Sigmoid colon (tissue), 3 donors: ENCODE results near the gene S100A1.

Experiments used
- POLR2A ChIP-seq, 2 donors: fragments of 450-650 bp; IDR thresholded peaks; one replicate each; pipeline ENCODE4 v1.6.1; 2016; ENCODE audit warnings: antibody characterized with exemption in 2 of 2, mild to moderate bottlenecking in 2 of 2, moderate library complexity in 2 of 2
- TF ChIP-seq, protein P1 (sequence below), 4 experiments: fragments of 450-650 bp in 3 of 4; fragments of 200-600 bp in 1 of 4; IDR thresholded peaks; one replicate each; pipeline ENCODE4 v1.5.1; 2016 to 2019; ENCODE audit warnings: antibody characterized with exemption in 4 of 4, mild to moderate bottlenecking in 3 of 4, moderate library complexity in 2 of 4

DNA sequence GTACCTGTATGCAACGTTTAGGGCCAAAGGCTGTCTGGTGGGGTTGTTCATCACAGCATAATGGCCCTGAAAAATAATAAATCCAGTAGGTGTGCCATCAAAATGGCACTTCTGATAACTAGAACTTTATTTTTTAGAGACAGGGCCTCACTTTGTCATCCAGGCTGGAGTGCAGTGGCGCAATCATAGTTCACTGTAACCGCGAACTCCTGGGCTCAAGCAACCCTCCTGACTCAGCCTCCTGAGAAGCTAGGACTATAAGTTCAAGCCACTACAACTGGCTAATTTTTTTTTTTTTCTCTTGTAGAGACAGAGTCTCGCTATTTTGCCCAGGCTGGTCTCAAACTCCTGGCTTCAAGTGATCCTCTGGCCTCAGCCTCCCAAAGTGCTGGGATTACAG lies 35.0 kb downstream of the S100A1 start:
- TF ChIP-seq, protein P1, sequence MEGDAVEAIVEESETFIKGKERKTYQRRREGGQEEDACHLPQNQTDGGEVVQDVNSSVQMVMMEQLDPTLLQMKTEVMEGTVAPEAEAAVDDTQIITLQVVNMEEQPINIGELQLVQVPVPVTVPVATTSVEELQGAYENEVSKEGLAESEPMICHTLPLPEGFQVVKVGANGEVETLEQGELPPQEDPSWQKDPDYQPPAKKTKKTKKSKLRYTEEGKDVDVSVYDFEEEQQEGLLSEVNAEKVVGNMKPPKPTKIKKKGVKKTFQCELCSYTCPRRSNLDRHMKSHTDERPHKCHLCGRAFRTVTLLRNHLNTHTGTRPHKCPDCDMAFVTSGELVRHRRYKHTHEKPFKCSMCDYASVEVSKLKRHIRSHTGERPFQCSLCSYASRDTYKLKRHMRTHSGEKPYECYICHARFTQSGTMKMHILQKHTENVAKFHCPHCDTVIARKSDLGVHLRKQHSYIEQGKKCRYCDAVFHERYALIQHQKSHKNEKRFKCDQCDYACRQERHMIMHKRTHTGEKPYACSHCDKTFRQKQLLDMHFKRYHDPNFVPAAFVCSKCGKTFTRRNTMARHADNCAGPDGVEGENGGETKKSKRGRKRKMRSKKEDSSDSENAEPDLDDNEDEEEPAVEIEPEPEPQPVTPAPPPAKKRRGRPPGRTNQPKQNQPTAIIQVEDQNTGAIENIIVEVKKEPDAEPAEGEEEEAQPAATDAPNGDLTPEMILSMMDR (IDR thresholded peaks at IDR 0.05), result no peak
- TF ChIP-seq POLR2A (IDR thresholded peaks at IDR 0.05), result no peak
